Measurements from ENCODE around the gene PCDH12.

DNA sequence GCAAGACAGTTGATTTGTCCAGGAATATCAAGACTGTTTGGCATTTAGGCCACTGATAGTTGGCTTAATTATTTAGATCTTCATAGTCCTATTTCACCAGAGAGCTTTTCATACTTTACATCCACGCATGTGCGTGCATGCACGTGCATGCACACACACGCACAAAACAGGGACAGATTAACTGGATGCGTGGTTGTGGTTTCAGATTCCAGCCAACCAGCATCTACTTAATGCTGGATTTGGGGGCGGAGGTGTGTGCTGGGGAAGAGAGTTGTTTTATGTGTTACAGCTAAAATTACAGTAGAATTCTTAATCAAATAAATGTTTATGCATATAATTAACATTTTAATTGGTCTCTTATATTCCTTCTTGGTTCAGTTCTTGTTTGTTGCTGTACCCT is 18.2 kb upstream of the PCDH12 start:
- TF ChIP-seq CTCF (optimal IDR thresholded peaks at IDR 0.05 in 1 of 3, IDR thresholded peaks at IDR 0.05 in 1 of 3, conservative IDR thresholded peaks at IDR 0.05 in 1 of 3; ENCODE audit: extremely low read depth in 1 of 3, insufficient read depth in 2 of 3, low read length in 3 of 3), result no peak
- no peak for TF ChIP-seq EZH2 (IDR thresholded peaks at IDR 0.05; ENCODE audit: low read length)

Data from keratinocyte (primary cell).